HG03045 (cell line): ENCODE data around the gene WDR13.

Experiments used
- ATAC-seq: cut with Tn5 transposase; IDR thresholded peaks from one replicate; pipeline ENCODE4 v1.9.1; 2021; ENCODE audit warnings: mild to moderate bottlenecking, moderate library complexity; ENCODE audit not compliant: unreplicated experiment

Gene WDR13

DNA sequence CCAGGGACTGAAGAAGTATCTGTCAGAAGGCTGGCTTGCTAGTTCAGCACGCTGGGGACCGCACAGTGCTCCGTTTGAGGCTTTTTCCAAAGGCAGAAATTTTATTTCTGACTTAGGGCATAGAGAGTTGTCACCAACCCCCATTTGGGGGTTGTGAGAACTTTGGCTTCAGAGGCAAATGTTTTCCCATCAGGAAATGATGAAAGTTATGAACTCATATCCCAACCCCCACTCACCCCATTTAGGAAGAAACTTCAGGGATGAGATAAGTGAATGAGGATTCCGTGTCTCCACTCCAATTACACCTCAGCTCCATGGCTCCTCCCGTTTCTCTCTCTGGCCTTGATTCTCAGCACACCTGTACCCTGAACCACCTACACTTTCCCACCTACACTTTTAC lies 4.3 kb upstream of the WDR13 start:
- no peak for ATAC-seq

DNA sequence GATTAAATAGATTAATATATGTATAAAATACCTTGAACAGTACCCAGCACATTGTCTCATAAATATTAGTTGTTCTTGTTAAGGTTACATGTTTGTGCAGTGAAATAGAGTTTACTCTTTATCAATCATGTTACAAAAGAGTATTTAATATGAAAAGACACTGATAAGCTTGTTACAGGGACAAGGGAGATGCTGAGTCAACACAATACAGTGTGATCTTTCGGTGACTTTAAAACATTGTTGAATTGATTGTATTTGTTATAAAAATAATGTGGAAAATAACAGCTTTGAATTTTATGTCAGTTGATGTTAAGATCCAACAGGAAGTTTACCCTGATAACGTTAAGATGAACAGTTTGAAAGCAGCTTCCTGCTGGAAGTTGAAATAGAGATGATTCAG lies 1.4 kb upstream of the WDR13 start:
- no peak for ATAC-seq

DNA sequence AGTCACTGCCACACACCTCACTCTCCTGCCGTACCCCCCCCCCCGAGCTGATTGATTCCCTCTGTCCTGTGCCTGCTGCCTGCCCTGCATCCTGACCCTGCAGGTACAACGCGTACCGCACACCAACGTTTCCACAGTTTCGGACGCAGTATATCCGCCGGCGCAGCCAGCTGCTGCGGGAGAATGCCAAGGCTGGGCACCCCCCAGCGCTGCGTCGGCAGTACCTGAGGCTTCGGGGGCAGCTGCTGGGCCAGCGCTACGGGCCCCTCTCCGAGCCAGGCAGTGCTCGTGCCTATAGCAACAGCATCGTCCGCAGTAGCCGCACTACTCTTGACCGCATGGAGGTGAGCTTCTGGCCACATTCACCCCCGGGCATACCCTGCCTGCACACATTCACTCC lies 1.3 kb downstream of the WDR13 start:
- no peak for ATAC-seq

DNA sequence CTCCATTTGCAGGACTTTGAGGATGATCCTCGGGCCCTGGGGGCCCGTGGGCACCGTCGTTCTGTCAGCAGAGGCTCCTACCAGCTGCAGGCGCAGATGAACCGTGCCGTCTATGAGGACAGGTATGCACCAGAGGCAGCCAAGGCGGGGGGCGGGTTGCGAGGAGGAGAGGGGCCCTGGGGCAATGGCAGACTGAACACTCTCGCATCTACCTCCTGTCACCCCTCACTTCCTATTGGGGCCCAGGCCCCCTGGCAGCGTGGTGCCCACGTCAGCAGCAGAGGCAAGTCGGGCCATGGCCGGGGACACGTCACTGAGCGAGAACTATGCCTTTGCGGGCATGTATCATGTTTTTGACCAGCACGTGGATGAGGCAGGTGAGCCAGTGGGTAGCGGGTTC lies 2.0 kb downstream of the WDR13 start:
- no peak for ATAC-seq

DNA sequence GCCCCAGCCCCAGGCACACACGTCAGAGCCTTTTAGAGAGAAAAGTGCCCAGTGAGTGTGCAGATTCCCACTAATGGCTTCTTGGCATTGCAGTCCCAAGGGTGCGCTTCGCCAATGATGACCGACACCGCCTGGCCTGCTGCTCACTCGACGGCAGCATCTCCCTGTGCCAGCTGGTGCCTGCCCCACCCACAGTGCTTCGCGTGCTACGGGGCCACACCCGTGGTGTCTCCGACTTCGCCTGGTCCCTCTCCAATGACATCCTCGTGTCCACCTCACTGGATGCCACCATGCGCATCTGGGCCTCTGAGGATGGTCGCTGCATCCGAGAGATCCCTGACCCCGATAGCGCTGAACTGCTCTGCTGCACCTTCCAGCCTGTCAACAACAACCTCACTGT lies 2.9 kb downstream of the WDR13 start:
- no peak for ATAC-seq

DNA sequence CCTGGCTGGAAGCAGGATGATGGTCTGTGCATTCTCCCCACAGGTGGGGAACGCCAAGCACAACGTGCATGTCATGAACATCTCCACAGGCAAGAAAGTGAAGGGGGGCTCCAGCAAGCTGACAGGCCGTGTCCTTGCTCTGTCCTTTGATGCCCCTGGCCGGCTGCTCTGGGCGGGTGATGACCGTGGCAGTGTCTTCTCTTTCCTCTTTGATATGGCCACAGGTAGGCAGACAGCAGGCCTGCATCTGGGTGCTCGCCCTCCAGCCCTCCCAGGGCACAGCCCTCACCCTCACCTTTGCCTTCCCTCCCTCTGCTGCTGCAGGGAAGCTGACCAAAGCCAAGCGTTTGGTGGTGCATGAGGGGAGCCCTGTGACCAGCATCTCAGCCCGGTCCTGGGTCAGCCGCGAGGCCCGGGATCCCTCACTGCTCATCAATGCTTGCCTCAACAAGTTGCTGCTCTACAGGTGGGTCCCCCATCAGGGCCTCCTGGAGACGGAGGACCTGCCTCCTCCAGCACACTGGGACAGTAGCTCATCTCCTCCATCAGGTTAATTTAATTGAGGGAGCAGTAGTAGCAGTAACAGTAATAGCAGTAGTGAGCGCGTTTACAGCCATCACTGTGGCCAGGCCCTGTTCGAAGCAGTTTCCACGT lies 4.6 kb downstream of the WDR13 start:
- ATAC-seq = no peak

DNA sequence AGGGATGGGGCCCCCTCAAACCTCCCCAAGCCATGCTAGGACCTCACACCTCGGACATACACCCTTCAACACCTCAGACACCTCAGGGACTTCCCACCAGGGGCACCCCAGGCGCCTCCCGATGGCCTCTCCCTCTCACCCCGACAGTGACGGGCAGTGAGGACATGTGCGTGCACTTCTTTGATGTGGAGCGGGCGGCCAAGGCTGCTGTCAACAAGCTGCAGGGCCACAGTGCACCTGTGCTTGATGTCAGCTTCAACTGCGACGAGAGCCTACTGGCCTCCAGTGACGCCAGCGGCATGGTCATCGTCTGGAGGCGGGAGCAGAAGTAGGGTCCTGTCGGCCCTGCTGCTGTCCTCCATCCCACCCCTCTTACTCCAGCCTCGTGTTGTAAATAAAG lies 7.4 kb downstream of the WDR13 start:
- ATAC-seq = no peak

DNA sequence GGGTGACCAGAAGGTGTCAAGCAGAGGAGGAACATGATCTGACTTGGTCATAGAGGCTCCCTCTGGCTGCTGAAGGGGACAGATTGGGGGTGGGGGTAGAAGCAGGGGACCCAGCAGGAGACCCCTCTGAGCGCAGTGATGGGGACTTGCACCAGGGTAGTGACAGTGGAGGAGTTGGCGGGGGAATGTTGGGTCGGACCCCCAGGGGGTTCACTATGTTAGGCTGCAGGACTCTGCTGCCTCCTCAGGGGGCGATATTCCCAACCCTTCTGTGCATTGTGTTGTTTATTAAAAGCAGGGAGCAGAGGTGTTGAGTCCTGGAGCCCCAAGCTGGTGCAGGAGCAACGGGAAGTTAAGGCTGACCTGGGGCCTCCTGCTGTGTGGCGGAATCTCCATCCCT lies 8.8 kb downstream of the WDR13 start:
- no peak for ATAC-seq

DNA sequence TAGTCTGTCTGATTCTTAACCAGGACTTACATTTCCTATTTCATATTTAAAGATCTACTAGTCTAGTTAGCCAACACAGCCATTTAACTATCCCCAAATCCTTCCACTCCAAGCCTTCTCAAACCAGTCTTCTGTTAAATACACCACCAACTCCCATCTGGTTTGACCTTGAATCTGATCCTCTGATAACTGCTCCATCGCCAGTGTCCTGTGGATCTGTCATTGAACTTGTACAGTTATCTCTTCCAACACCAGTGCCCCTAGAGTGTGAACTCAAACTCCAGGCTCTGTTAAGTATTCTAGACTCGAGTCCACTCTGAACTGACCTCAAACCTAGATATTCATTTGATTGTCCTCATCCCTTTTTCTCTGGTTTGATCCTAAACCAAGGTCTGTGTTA lies 14.4 kb downstream of the WDR13 start:
- ATAC-seq = no peak

DNA sequence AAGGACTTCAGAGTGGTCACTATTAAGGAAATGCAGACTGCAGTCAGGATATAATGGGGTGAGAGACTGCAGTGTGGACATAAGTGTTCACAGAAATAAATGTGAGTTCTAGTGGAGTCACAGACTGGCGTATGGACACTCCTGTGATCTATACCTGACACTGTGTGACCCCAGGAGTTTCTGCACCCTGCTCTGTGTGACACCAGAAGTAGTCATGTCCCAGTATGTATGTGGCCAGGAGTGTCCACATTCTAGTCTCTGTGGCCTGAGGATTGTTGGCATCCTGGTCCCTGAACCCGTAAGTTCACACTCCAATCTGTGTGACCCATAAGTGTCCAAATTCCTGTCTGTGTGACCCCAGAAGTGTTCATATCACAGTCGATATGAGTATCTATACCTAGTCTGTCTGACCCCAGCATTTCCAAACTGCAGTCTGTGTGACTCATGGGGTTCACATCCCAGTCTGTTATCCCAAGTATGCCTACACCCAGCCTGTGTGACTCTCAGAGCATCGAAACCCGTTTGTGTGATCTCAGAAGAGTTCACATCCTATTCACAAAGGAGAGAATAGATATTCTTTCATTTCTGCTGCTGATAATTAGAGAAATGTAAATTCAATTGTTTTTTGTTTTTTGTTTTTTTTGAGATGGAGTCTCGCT lies 16.3 kb downstream of the WDR13 start:
- no peak for ATAC-seq

DNA sequence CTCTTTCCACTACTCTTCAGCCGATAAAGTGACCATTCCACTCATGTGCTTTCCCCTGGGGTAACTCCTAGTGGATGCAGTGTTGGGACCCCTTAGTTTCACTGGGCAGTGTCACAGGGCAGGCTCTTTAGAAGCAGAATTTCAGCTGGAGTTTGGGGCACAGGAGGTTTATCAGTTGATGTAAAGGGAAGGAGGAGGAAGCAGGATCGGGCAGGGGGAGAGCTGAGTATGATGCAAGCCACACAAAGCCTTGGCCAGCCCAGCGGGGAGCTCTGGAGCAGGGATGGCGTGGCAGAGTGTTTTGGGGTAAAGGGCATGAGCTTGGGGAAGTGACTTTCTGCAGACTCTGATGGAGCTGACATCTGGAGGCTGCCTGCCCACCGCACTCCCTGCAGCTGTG lies 19.3 kb downstream of the WDR13 start:
- ATAC-seq = no peak

DNA sequence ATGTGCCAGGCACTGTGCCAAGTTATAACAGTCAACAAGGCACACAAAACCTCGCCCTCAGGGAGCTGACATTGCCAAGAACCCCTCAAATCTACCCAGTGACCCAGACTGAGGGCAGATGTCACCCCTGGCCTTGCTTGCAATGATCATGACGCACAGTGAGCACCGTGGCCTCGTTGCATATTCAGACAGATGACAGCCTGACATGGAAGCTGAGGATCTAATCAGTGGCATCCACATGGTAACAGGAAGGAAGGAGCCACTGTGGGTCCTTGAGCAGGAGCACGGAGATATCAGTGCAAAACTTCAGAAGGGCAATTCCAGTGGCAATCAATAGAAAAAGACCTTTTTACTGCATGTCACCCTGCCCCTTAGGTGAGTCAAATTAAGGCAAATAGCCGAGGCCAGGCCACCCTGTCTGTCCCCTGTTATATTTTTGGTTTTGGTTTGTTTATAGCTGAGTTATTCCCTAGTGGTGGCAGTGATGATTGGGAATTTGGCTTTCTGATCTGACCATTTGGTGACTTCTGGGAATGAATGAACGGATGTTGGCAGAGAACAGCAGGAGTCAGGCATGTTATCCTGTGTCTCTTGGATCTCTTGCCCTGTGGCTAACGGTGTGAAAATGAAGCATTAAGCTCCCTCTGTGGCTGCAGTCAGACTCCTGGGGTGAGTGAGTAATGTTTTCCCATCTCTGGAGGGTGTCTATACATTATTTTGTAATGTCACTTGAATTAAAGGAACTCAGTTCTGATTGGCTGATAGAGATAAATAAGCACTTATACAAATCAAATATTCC lies 20.4 kb downstream of the WDR13 start:
- ATAC-seq = no peak

DNA sequence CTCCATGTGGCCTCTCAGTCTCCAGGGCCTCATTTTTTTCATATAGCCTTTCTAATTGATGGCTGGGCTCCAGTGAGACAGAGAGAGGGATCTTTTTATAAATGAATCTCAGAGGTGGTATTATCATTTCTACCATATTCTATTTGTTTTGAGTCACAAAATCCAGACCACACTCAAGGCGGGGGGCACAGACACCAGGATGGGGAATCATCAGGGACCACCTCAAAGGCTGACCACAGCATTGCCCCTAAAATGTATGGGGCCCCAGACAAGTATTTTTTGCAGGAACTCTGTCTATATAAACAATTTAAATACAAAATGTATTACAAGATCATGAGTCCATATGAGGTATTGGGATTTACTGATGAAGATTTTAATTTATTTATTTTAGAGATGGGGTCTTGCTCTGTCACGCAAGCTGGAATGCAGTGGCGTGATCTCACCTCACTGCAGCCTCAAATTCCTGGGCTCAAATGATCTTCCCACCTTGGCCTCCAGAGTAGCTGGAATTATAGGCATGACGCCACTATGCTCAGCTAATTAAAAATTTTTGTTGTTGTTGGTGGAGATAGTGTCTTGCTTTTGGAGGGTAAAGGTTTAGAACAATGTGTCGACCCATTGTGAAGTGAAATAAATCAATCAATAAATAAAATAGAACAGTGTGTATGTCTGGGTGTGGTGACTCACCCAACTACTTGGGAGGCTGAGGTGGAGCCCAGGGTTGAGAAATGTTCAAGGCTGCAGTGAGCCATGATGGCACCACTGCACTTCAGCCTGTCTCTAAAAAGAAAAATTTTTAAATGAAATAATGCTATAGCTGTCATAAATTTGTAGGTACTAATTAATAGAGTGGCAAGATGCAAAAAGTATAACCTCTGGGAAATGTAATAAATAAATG lies 29.4 kb downstream of the WDR13 start:
- ATAC-seq = no peak

DNA sequence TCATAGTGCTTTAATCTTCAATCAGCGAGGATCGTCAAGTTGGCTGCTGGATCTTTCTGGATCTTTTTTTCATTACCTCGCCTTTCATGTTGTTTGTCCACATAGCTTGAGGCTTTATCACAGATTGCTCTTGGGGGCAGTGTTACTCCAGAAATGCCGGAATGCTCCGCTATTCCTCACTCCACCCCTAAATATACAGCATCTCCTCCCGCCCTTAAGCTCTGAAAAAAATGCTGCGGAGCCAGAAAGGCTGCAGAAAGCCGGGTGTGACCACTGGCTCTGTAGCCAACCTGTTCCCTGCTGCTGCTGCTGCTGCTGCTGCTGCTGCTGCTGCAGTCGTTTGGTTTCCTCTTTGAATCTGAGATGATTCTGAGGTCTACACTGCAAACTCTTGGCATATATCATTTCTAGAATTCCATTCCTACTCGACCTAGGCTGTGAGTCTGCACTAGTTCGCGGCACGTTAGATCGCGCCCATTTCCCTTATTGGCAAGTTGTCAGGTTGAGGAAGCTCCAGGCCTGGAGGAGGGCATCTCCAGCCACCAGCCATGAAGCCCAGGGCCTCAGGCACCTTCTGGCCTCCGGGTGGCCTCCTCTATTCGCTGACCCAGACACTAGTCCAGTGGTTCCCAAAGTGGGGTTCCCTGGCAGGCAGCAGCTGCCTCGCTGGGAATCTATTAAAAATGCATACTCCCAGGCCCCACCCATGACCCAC lies 34.2 kb downstream of the WDR13 start:
- ATAC-seq = peak; percentile 79

DNA sequence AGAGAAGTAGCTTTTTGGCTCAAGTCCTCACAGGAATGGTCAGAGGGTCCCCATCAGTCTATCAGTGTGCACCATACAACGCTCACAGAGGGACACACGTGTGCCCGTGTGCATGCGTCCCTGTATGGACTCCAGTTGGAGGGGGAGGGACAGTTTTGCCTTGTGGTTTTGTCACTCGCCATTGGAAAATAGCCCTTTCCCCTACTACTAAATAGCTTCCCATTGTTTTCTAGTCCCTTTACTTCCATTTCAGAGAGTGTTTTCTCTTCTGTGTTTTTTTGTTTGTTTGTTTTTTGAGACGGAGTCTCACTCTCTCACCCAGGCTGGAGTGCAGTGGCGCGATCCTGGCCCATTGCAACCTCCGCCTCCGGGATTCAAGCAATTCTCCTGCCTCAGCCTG lies 34.9 kb downstream of the WDR13 start:
- no peak for ATAC-seq

DNA sequence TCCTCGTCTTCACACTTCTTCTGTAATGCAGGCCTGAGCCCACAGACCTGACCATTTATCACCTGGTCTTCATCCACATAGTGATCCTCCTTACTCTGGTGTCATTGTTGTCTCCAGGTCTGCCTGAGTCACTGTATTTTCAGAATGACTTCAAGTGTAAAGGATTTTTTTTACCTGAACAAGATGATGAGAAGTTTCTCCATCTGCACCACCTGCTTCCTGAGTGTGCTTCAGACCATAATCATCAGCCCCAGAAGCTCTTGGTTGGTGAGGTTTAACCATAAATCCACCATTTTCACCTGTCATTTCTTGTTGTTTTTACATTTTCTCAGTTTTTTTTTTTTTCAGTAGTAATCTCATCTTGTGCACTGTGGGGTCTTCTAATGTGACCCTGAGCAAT lies 39.0 kb downstream of the WDR13 start:
- ATAC-seq = no peak

DNA sequence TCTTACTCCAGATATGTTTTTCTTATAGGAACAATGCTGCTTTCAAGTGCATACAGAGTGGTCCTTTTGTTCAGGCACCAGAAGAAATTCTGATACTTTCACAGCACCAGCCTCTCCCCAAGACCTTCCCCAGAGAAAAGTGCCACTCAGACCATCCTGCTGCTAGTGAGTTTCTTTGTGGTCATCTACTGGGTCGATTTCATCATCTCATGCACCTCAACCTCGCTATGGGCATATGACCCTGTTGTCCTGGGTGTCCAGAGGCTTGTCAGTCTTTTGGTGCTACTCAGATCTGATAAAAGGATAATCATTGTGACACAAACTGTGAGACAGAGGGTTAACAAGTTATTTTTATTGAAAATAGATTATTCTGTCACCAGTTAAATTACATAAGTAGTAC lies 39.5 kb downstream of the WDR13 start:
- ATAC-seq = no peak

DNA sequence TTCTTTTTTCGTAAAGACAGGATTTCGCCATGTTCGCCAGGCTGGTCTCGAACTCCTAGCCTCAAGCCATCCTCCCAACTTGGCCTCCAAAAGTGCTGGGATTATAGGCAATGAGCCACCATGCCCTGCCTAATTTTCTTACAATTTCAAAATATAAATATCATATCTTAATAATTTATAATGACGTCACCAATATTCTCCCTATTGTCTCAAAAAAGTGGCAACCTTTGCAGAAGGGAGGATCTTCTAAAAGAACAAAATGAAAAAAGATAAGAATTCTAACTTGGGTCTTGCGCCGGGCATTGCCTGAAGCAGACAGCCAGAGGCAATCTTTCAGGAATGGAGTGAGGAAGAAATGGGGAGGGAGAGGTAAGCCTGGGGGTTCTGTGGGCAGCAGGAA lies 48.4 kb downstream of the WDR13 start:
- no peak for ATAC-seq

DNA sequence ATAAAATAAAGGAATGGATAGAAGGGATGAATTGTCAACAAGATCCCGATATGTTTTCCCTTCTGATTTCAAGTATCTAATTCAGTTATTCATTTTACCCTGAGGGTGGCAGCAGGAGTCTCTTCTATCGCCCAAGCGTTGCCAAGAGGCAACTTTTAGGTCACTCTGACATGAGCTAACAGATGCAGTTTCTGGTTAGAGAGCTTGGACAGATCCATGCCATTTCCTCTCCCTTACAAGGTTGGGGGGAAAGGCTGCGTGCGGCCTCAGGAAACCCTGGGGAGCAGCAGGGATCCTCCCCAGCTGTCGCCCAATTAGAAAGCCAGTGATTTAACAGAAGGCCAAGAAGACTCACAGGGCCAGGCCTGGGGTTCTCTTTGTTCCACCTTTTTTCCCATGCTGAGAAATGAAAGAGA lies 51.1 kb downstream of the WDR13 start:
- ATAC-seq = no peak

DNA sequence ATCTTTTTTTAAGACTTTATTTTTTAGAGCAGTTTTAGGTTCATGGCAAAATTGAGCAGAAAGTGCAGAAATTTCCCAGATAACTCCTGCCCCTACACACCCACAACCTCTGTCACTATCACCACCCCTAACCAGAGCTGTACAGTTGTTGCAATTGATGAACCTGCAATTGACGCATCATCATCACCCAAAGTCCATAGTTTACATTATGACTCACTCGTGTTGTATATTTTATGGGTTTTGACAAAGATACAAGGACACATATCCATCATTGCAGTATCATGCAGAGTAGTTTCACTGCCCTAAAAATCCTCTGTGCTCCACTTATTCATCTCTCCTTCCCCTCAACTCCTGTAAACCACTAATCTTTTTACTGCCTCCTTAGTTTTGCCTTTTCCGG lies 51.8 kb downstream of the WDR13 start:
- ATAC-seq = no peak
